HG02759 (cell line): ENCODE results near the gene MARCHF3.

Experiments
- ATAC-seq: cut with Tn5 transposase; IDR thresholded peaks from one replicate; pipeline ENCODE4 v1.9.1; 2021; ENCODE audit warnings: mild to moderate bottlenecking, moderate library complexity; ENCODE audit not compliant: unreplicated experiment

MARCHF3 gene

GRCh38 chr5:126987271-126987899, 43.0 kb downstream of the MARCHF3 start:
- ATAC-seq = no peak

- ATAC-seq = no peak
These were observed 45.7 kb downstream of the MARCHF3 start for GRCh38 chr5:126984632-126985031.

- no peak for ATAC-seq
These were observed 46.5 kb downstream of the MARCHF3 start for GRCh38 chr5:126983874-126984266.

- ATAC-seq = no peak
These were observed 47.2 kb downstream of the MARCHF3 start for GRCh38 chr5:126982926-126983873.

- no peak for ATAC-seq
These were observed 48.2 kb downstream of the MARCHF3 start for GRCh38 chr5:126982202-126982601.

DNA sequence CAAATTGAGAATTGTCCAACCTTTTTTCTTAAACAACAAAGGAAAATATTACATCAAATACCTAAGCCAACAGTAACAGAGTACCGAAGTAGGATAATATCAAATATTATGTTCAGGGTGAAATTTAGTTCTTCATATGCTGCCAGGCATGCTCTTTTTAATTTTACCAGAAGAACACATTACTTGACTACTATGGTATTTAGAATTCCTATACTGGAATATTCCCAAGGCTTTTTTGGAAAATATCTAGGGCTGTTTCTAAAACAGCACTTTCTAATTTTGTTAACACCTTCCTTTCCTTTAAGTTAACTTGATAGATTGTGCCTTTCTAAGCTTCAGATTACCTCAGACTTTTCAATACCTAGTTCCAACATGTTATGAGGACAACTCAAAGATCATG, 48.7 kb downstream of the MARCHF3 start:
- ATAC-seq = no peak

DNA sequence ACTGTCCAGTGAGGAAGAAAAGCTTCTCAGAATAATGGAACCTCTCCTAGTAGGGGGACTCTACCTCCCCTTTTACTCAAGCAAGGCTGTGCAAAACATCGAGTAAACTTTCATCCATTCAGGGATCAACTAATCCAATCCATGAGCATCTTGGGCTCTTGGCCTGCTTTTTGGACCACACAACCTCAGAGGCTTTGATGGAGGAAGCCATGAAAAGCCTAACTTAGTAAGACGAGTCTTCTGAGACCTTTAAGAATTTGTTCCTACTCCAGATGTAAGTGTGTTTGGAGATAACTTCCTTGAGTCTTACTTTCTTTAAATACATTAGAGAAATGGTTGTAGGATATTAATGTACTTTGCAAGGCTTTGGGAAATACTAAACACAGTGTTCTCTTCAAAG, 49.1 kb downstream of the MARCHF3 start:
- no peak for ATAC-seq

DNA sequence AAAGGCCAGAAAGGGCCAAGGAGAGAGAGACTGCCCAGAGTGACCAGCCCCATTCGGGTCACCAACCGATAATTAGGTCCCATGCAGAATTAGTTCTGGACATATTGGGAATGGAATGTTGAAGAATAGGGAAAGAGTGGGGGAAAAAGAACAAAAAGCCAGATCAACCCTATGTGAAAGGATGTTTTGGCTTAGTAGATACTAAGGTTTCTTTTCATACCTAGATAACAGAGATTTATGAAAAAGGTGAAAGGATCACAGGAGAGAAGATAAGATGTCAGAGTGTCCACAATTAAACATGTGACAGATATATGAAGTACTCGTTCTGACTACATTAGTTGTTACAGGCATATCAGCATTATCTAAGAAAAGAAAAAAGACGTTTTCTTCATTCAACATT, 52.1 kb downstream of the MARCHF3 start:
- no peak for ATAC-seq

- ATAC-seq = no peak
These were observed 53.7 kb downstream of the MARCHF3 start for GRCh38 chr5:126976520-126977172.

- no peak for ATAC-seq
These were observed 54.6 kb downstream of the MARCHF3 start for GRCh38 chr5:126975796-126976195.

- no peak for ATAC-seq
These were observed 57.2 kb downstream of the MARCHF3 start for GRCh38 chr5:126973193-126973592.

DNA sequence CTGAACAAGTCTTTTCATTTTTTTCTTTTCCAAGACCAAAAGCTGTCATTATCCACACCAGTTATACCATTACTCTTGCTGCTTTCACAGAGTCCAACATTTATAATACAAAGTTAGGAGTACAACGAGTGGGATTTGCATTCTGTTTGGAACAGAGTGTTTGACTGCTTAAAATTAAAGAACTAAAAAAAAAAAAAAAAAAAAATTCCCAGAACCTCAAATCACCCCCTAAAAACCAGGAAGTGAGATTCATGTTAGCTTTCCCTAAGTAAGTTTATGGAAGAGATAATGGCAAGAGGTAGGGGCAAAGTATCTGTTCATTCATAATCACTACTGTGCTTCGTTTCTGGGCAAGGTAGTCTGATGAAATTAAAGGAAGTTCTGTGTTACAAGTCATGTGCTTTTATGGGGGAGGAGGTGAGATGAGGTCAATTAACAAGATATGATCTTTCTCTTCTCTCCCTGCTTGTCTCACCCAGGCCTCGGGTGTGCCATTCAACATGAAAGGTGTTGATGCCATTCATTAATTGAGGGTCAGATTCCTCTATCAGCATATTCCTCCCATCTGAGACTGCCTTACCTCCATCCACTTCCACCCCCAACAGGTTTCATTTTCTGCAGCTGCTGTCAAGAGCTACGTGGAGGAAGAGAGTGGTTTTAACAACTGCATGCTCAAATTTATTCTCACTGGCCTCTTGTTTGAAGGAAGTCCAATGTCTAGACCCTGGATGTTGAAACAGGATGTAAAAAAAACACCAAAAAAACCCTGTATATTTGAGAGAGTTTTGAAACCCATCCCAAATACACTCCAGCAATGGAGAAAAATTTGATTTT, 58.1 kb downstream of the MARCHF3 start:
- ATAC-seq = peak; percentile 74

GRCh38 chr5:126971455-126972031, 58.8 kb downstream of the MARCHF3 start:
- no peak for ATAC-seq

- ATAC-seq = no peak
These were observed 59.8 kb downstream of the MARCHF3 start for GRCh38 chr5:126970517-126971017.

GRCh38 chr5:126969548-126969947, 60.8 kb downstream of the MARCHF3 start:
- ATAC-seq = peak; percentile 33

DNA sequence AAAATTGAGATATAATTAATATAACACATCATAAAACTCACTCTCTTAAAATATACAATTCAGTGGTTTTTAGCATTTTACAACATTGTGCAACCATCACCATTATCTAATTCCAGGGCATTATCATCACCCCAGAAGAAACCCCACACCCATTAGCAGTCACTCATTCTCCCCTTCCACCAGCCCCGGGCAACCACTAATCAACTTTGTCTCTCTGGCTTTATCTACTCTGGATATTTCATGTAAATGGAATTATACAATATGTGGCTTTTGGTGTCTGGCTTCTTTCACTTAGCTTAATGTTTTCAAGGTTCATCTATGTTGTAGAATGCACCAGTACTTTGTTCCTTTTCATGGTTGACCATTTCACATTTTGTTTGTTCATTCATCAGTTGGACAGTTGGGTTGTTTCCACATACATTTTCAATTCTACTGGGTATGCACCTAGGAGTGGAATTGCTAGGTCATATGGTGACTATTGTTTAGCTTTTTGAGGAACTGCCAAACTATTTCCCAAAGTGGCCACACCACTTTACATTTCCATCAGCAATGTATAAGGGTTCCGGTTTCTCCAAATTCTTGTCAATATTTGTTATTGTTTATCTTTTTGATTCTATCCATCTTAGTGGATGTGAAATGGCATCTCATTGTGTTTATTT, 62.4 kb downstream of the MARCHF3 start:
- ATAC-seq = no peak

GRCh38 chr5:126965487-126965886, 64.9 kb downstream of the MARCHF3 start:
- peak; percentile 5 for ATAC-seq

GRCh38 chr5:126965061-126965475, 65.3 kb downstream of the MARCHF3 start:
- peak; percentile 59 for ATAC-seq

- ATAC-seq = no peak
These were observed 66.5 kb downstream of the MARCHF3 start for GRCh38 chr5:126963822-126964375.
